Measurements from ENCODE around the gene AMFR. TPM values are rescaled to one million over a fixed set of nuclear protein-coding genes. Genes with fewer than 3 reads are reported as not detected.

The AMFR gene
- total and polyA plus RNA-seq, 2 of the 13 experiments (the other 11 are each of a cell fraction or from before 2014, with no cell fraction given): 52.9 to 108 TPM

DNA sequence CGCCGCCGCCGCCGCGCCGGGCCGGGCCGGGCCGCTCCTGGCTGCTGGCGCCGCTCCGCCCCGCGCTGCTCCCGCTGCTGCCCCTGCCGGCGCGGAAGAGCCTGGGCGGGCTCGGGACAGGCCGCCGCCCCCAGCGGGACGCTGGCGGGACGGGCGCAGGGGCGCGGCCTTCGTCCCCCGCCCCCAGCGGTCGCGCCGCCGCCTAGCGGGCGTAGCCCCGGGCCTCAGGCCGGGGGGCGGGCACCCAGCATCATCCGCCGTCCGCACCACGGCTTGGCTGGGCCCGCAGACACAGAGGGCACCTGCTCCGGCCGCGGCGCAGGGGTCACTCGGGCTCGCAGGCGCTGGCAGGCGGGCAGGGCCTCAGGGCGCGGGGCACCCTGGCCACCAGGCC, at the start of gene AMFR (continued):
- TF ChIP-seq, protein P1, sequence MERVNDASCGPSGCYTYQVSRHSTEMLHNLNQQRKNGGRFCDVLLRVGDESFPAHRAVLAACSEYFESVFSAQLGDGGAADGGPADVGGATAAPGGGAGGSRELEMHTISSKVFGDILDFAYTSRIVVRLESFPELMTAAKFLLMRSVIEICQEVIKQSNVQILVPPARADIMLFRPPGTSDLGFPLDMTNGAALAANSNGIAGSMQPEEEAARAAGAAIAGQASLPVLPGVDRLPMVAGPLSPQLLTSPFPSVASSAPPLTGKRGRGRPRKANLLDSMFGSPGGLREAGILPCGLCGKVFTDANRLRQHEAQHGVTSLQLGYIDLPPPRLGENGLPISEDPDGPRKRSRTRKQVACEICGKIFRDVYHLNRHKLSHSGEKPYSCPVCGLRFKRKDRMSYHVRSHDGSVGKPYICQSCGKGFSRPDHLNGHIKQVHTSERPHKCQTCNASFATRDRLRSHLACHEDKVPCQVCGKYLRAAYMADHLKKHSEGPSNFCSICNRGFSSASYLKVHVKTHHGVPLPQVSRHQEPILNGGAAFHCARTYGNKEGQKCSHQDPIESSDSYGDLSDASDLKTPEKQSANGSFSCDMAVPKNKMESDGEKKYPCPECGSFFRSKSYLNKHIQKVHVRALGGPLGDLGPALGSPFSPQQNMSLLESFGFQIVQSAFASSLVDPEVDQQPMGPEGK (CRISPR knock-in tag; IDR thresholded peaks at IDR 0.05): peak; percentile 89
- TF ChIP-seq, protein P2, sequence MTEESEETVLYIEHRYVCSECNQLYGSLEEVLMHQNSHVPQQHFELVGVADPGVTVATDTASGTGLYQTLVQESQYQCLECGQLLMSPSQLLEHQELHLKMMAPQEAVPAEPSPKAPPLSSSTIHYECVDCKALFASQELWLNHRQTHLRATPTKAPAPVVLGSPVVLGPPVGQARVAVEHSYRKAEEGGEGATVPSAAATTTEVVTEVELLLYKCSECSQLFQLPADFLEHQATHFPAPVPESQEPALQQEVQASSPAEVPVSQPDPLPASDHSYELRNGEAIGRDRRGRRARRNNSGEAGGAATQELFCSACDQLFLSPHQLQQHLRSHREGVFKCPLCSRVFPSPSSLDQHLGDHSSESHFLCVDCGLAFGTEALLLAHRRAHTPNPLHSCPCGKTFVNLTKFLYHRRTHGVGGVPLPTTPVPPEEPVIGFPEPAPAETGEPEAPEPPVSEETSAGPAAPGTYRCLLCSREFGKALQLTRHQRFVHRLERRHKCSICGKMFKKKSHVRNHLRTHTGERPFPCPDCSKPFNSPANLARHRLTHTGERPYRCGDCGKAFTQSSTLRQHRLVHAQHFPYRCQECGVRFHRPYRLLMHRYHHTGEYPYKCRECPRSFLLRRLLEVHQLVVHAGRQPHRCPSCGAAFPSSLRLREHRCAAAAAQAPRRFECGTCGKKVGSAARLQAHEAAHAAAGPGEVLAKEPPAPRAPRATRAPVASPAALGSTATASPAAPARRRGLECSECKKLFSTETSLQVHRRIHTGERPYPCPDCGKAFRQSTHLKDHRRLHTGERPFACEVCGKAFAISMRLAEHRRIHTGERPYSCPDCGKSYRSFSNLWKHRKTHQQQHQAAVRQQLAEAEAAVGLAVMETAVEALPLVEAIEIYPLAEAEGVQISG (CRISPR knock-in tag; IDR thresholded peaks at IDR 0.05): peak; percentile 92
- TF ChIP-seq, protein P3, sequence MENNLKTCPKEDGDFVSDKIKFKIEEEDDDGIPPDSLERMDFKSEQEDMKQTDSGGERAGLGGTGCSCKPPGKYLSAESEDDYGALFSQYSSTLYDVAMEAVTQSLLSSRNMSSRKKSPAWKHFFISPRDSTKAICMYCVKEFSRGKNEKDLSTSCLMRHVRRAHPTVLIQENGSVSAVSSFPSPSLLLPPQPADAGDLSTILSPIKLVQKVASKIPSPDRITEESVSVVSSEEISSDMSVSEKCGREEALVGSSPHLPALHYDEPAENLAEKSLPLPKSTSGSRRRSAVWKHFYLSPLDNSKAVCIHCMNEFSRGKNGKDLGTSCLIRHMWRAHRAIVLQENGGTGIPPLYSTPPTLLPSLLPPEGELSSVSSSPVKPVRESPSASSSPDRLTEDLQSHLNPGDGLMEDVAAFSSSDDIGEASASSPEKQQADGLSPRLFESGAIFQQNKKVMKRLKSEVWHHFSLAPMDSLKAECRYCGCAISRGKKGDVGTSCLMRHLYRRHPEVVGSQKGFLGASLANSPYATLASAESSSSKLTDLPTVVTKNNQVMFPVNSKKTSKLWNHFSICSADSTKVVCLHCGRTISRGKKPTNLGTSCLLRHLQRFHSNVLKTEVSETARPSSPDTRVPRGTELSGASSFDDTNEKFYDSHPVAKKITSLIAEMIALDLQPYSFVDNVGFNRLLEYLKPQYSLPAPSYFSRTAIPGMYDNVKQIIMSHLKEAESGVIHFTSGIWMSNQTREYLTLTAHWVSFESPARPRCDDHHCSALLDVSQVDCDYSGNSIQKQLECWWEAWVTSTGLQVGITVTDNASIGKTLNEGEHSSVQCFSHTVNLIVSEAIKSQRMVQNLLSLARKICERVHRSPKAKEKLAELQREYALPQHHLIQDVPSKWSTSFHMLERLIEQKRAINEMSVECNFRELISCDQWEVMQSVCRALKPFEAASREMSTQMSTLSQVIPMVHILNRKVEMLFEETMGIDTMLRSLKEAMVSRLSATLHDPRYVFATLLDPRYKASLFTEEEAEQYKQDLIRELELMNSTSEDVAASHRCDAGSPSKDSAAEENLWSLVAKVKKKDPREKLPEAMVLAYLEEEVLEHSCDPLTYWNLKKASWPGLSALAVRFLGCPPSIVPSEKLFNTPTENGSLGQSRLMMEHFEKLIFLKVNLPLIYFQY (CRISPR knock-in tag; IDR thresholded peaks at IDR 0.05; ENCODE audit: borderline replicate concordance): peak; percentile 18; the same call in 1 of the 2 replicates
- TF ChIP-seq PAF1 (CRISPR knock-in tag; IDR thresholded peaks at IDR 0.05) (no peak), ASH2L (IDR thresholded peaks at IDR 0.05; ENCODE audit: insufficient read length, low read depth, low read length) (peak; percentile 33), YY1 (IDR thresholded peaks at IDR 0.05; ENCODE audit: insufficient read depth, insufficient replicate concordance, low read depth, low read length) (peak; percentile 47), ZBTB38 (CRISPR knock-in tag; IDR thresholded peaks at IDR 0.05) (0 out of 2 replicates have a peak, but pooled peaks have one; percentile 44), ZNF572 (CRISPR knock-in tag; IDR thresholded peaks at IDR 0.05) (no peak), XRCC5 (optimal IDR thresholded peaks at IDR 0.05; ENCODE audit: low read length) (peak; percentile 63), ZNF329 (CRISPR knock-in tag; IDR thresholded peaks at IDR 0.05; ENCODE audit: low read depth) (0 out of 2 replicates have a peak, but pooled peaks have one; percentile 17), ZMYM2 (CRISPR knock-in tag; IDR thresholded peaks at IDR 0.05) (no peak), POLR2G (IDR thresholded peaks at IDR 0.05; ENCODE audit: low read depth, low read length) (0 out of 2 replicates have a peak, but pooled peaks have one; percentile 16), ZNF510 (CRISPR knock-in tag; IDR thresholded peaks at IDR 0.05; ENCODE audit: low read depth) (no peak), SP5 (CRISPR knock-in tag; IDR thresholded peaks at IDR 0.05; ENCODE audit: borderline replicate concordance, low read depth) (peak; percentile 34; the same call in 1 of the 2 replicates), PHF21A (CRISPR knock-in tag; IDR thresholded peaks at IDR 0.05) (peak; percentile 82; the same call in 1 of the 2 replicates)
- TF ChIP-seq, protein P4, sequence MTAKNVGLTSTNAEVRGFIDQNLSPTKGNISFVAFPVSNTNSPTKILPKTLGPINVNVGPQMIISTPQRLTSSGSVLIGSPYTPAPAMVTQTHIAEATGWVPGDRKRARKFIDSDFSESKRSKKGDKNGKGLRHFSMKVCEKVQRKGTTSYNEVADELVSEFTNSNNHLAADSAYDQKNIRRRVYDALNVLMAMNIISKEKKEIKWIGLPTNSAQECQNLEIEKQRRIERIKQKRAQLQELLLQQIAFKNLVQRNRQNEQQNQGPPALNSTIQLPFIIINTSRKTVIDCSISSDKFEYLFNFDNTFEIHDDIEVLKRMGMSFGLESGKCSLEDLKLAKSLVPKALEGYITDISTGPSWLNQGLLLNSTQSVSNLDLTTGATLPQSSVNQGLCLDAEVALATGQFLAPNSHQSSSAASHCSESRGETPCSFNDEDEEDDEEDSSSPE (CRISPR knock-in tag; IDR thresholded peaks at IDR 0.05): 0 out of 2 replicates have a peak, but pooled peaks have one; percentile 31
- TF ChIP-seq, protein P5, sequence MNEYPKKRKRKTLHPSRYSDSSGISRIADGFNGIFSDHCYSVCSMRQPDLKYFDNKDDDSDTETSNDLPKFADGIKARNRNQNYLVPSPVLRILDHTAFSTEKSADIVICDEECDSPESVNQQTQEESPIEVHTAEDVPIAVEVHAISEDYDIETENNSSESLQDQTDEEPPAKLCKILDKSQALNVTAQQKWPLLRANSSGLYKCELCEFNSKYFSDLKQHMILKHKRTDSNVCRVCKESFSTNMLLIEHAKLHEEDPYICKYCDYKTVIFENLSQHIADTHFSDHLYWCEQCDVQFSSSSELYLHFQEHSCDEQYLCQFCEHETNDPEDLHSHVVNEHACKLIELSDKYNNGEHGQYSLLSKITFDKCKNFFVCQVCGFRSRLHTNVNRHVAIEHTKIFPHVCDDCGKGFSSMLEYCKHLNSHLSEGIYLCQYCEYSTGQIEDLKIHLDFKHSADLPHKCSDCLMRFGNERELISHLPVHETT (CRISPR knock-in tag; conservative IDR thresholded peaks at IDR 0.05): peak; percentile 25; the same call in 1 of the 2 replicates
